ENCODE measurements around the gene LEO1. TPM values are rescaled to one million over a fixed set of nuclear protein-coding genes. Genes with fewer than 3 reads are reported as not detected.

Gene LEO1
- total and polyA plus RNA-seq, 2 of the 13 experiments (the other 11 are each of a cell fraction or from before 2014, with no cell fraction given) = 17.0 to 60.3 TPM

GRCh38 chr15:52006702-52007340, 35.2 kb upstream of the LEO1 start (continued):
- TF ChIP-seq SOX6 (IDR thresholded peaks at IDR 0.05) (no peak), SOX6 (CRISPR knock-in tag; IDR thresholded peaks at IDR 0.05) (peak; percentile 43), SRSF9 (IDR thresholded peaks at IDR 0.05; ENCODE audit: borderline replicate concordance, insufficient read depth, low read depth, low read length, poor library complexity, severe bottlenecking) (no peak), ETV5 (CRISPR knock-in tag; IDR thresholded peaks at IDR 0.05; ENCODE audit: borderline replicate concordance) (peak; percentile 71; the same call in 1 of the 2 replicates), ZBTB37 (CRISPR knock-in tag; IDR thresholded peaks at IDR 0.05) (no peak), TAF15 (IDR thresholded peaks at IDR 0.05; ENCODE audit: low read depth, low read length, poor library complexity, severe bottlenecking) (no peak), HOXA5 (CRISPR knock-in tag; IDR thresholded peaks at IDR 0.05) (no peak), ZMAT3 (CRISPR knock-in tag; conservative IDR thresholded peaks at IDR 0.05) (0 out of 2 replicates have a peak, but pooled peaks have one; percentile 67), JUN (CRISPR knock-in tag; IDR thresholded peaks at IDR 0.05) (no peak), GMEB1 (CRISPR knock-in tag; IDR thresholded peaks at IDR 0.05; ENCODE audit: borderline replicate concordance) (no peak), ZBTB49 (CRISPR knock-in tag; IDR thresholded peaks at IDR 0.05; ENCODE audit: borderline replicate concordance) (no peak), MIXL1 (CRISPR knock-in tag; IDR thresholded peaks at IDR 0.05) (peak; percentile 59; the same call in 1 of the 2 replicates), ZNF503 (CRISPR knock-in tag; IDR thresholded peaks at IDR 0.05) (0 out of 2 replicates have a peak, but pooled peaks have one; percentile 41), ERF (CRISPR knock-in tag; IDR thresholded peaks at IDR 0.05) (no peak), ZBTB1 (CRISPR knock-in tag; IDR thresholded peaks at IDR 0.05; ENCODE audit: borderline replicate concordance) (no peak), BATF2 (CRISPR knock-in tag; IDR thresholded peaks at IDR 0.05) (no peak), FOXP4 (CRISPR knock-in tag; IDR thresholded peaks at IDR 0.05) (peak; percentile 51), ARNTL (CRISPR knock-in tag; IDR thresholded peaks at IDR 0.05) (0 out of 2 replicates have a peak, but pooled peaks have one; percentile 35), SAP130 (CRISPR knock-in tag; IDR thresholded peaks at IDR 0.05; ENCODE audit: low read depth) (peak; percentile 9; the same call in 1 of the 2 replicates), PHF8 (CRISPR knock-in tag; IDR thresholded peaks at IDR 0.05) (no peak)

Measured in HepG2 (cell line).